GM12865 (cell line): ENCODE data around the gene PAX2.

Source experiments
- DNase-seq: peaks from one replicate; pipeline ENCODE4 v3.0.0; 2010; ENCODE audit warnings: low read depth
- H3K4me3 ChIP-seq: 2 replicates; pipeline ENCODE4 v1.5.1; 2011; ENCODE audit warnings: mild to moderate bottlenecking, low read depth, low read length, control low read depth
- CTCF ChIP-seq: IDR thresholded peaks from 2 replicates; pipeline ENCODE4 v1.5.1; 2011; ENCODE audit warnings: low read length, control low read depth, low read depth, inconsistent platforms; ENCODE audit not compliant: insufficient read depth; ENCODE audit errors: missing control alignments

PAX2 gene

DNA sequence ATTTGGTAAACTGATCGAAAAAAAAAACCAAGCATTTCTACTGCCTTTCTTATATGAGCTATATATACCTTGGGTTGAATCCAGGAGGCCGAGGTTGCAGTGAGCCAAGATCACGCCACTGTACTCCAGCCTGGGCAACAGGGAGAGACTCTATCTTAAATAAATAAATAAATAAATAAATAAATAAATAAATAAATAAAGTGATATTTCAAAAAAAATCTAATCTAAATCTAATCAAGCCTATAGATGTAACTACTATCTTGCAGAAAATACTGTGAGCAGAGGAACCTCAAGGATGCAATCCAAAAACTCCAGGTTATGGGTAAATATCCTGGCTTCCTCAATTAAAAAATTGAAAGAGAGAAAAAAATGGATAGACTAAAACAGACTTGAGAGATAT lies 96.1 kb downstream of the PAX2 start:
- H3K4me3 ChIP-seq, result no peak overlapping the region
- no peak for TF ChIP-seq CTCF
- no peak for DNase-seq

- no peak for DNase-seq
- no peak for TF ChIP-seq CTCF
- H3K4me3 ChIP-seq, result no peak overlapping the region
These were observed 102.1 kb downstream of the PAX2 start for GRCh38 chr10:100847440-100847839.

DNA sequence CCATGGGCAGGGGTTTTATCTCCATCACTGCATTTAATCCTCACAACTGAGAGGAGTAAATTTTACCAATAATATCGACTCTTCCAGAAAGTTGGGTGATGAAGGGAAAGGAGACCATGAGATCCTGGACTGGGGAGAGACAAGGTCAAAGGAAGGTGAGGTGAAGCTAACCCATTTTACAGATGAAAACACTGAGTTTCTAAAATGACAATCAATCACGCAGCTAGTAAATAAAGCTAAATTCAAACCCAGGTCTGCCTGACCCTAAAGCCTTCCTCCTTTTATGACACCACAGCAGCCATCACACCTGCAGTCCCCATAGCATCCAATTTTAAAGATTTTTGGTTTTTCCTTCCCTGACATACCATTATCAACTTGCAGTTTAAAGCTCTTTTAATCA lies 103.4 kb downstream of the PAX2 start:
- DNase-seq, result no peak
- no peak for TF ChIP-seq CTCF

GRCh38 chr10:100858261-100858660 lies 112.9 kb downstream of the PAX2 start:
- no peak for TF ChIP-seq CTCF
- no peak overlapping the region for H3K4me3 ChIP-seq
- DNase-seq, result no peak

More for the DNA sequence above, 103.4 kb downstream of the PAX2 start:
- no peak overlapping the region for H3K4me3 ChIP-seq

DNA sequence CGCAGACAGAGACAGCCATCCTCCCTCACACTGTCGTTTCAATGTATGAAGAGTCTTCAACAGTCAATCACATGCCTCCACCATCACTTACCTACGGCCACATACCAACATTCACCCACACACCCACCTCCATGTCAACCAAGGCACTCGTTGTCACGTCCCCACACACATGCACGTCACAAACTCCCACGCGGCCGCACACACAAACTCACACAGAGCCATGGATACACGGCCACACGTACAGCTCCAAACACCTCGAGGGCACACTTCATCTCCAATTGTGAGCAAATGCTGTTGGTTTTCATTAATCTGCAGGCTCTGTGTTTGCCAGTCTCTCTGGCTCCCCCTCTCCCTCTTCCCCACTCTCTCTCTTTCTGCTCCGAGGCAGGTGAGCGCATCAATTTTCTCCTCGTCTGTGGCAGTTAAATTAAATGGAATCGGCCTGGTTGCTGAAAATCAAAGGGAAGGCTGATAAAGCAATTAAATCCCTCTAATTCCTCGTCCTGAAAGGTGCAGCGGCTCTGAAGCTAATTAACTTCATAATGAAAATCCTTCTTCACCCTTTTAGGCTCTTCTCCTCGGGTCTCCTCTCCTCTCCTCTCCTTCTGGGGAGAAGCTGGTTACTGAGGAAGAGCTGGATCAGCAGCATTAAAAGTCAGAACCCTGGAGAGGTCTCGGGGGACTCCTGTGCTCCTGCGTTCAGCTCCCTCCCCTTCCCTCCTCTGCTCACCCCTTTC lies 113.5 kb downstream of the PAX2 start:
- no peak overlapping the region for H3K4me3 ChIP-seq
- DNase-seq, result no peak
- no peak for TF ChIP-seq CTCF

- no peak for TF ChIP-seq CTCF
- no peak overlapping the region for H3K4me3 ChIP-seq
- DNase-seq, result no peak
These were observed 114.0 kb downstream of the PAX2 start for GRCh38 chr10:100859484-100859763.

- DNase-seq, result no peak
- TF ChIP-seq CTCF, result no peak
- H3K4me3 ChIP-seq, result no peak overlapping the region
These were observed 118.1 kb downstream of the PAX2 start for GRCh38 chr10:100863433-100863832.
